ENCODE data around the gene NLE1. TPM values are rescaled to one million over a fixed set of nuclear protein-coding genes. Genes with fewer than 3 reads are reported as not detected.

The NLE1 gene
- polyA plus RNA-seq, 1 of the 3 experiments (the other 2 are of a cell fraction): 22.1 TPM

DNA sequence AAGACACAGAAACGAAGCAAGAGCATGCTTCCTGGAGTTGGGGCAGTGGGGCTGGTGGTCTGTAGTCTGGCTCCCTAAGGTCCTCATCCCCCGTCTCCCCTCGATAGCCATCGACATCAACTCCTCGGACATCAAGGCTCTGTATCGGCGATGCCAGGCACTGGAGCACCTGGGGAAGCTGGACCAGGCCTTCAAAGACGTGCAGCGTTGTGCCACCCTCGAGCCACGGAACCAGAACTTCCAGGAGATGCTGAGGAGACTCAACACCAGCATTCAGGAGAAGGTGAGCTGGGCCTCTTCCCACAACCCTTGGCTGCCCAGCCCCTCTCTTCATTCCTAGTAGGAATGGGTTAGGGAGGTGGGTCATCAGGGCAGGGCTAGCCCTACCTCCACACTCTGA lies 7.8 kb upstream of the NLE1 start:
- POLR2A ChIA-PET: no interaction called here
- H3K9me2 ChIP-seq: no peaks in the 10 kb centered on the region
- no peaks in the 10 kb centered on the region for H3K36me3 ChIP-seq (replicated peaks in 1 of 2; ENCODE audit: control insufficient read depth in 1 of 2, insufficient read depth in 2 of 2, low read length in 1 of 2)
- peaks cover 43% of the 10 kb centered on the region for H3K27me3 ChIP-seq (ENCODE audit: insufficient read depth)
- TF ChIP-seq RFX5 (IDR thresholded peaks at IDR 0.05; ENCODE audit: low read length): no peak
- TF ChIP-seq NFIC (IDR thresholded peaks at IDR 0.05; ENCODE audit: borderline replicate concordance): no peak
- no peak for TF ChIP-seq TAF1 (IDR thresholded peaks at IDR 0.05; ENCODE audit: borderline replicate concordance, low read depth, low read length)
- no peak for TF ChIP-seq FOXM1 (IDR thresholded peaks at IDR 0.05; ENCODE audit: low read depth)
- TF ChIP-seq ELF1 (IDR thresholded peaks at IDR 0.05): no peak
- TF ChIP-seq MXI1 (IDR thresholded peaks at IDR 0.05; ENCODE audit: low read depth, low read length): no peak
- TF ChIP-seq JUND (IDR thresholded peaks at IDR 0.05): no peak
- TF ChIP-seq CTCF (IDR thresholded peaks at IDR 0.05): no peak
- TF ChIP-seq TCF12 (IDR thresholded peaks at IDR 0.05): no peak
- TF ChIP-seq CHD2 (IDR thresholded peaks at IDR 0.05; ENCODE audit: low read length, partially characterized antibody): no peak
- TF ChIP-seq SIN3A (IDR thresholded peaks at IDR 0.05; ENCODE audit: borderline replicate concordance, low read depth, low read length): no peak
- no peak for TF ChIP-seq NRF1 (IDR thresholded peaks at IDR 0.05; ENCODE audit: low read depth, low read length)
- no peak for TF ChIP-seq TEAD4 (IDR thresholded peaks at IDR 0.05; ENCODE audit: borderline replicate concordance, insufficient read depth)
- no peak for TF ChIP-seq FOXJ3 (CRISPR knock-in tag; IDR thresholded peaks at IDR 0.05)
- no peak for TF ChIP-seq ZBTB33 (IDR thresholded peaks at IDR 0.05; ENCODE audit: borderline replicate concordance, low read depth)
- TF ChIP-seq, protein P1, sequence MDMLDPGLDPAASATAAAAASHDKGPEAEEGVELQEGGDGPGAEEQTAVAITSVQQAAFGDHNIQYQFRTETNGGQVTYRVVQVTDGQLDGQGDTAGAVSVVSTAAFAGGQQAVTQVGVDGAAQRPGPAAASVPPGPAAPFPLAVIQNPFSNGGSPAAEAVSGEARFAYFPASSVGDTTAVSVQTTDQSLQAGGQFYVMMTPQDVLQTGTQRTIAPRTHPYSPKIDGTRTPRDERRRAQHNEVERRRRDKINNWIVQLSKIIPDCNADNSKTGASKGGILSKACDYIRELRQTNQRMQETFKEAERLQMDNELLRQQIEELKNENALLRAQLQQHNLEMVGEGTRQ (IDR thresholded peaks at IDR 0.05; ENCODE audit: borderline replicate concordance, low read depth, low read length): no peak
- no peak for TF ChIP-seq MEF2A (IDR thresholded peaks at IDR 0.05; ENCODE audit: borderline replicate concordance, low read depth)
- no peak for TF ChIP-seq USF1 (IDR thresholded peaks at IDR 0.05; ENCODE audit: borderline replicate concordance, low read depth)
- no peak for TF ChIP-seq EP300 (IDR thresholded peaks at IDR 0.05; ENCODE audit: borderline replicate concordance in 1 of 2, low read depth in 1 of 2, low read length in 1 of 2)
- no peak for TF ChIP-seq FOSL2 (IDR thresholded peaks at IDR 0.05; ENCODE audit: borderline replicate concordance, low read depth)
- no peak overlapping the region for H3K27ac ChIP-seq (ENCODE audit: low read depth in 2 of 2, low read length in 1 of 2)
- WGBS (ENCODE audit: low lambda C conversion rate): 32% methylated on average over 11 of the region's 11 CpGs
- H3K9me3 ChIP-seq: no peaks in the 10 kb centered on the region
- no peaks in the 10 kb centered on the region for H3K79me2 ChIP-seq (ENCODE audit: insufficient read depth)
- CTCF ChIA-PET: interaction anchor here (1.3 kb wide), 1 partner anchor 9 kb away, joined by 3 read pairs; no protein-coding TSS in a partner anchor
- no peaks in the 10 kb centered on the region for H3K4me1 ChIP-seq (ENCODE audit: control insufficient read depth in 1 of 2, insufficient read depth in 2 of 2, low read depth in 1 of 2, low read length in 1 of 2)
- no peak overlapping the region for H3K4me2 ChIP-seq
- H3K9ac ChIP-seq: no peak overlapping the region
- no peak overlapping the region for H3K4me3 ChIP-seq (ENCODE audit: low read depth in 2 of 2, low read length in 1 of 2)
- H2AFZ ChIP-seq (ENCODE audit: low read depth): no peak overlapping the region
- no peaks in the 10 kb centered on the region for H4K20me1 ChIP-seq (ENCODE audit: insufficient read depth)
- no peak for DNase-seq
- H3F3A ChIP-seq (replicated peaks; ENCODE audit: insufficient read depth): no peaks in the 10 kb centered on the region

Measured in SK-N-SH (cell line).